IMR-90 (cell line): Measurements from ENCODE around the gene ACSS3. TPM values are rescaled to one million over a fixed set of nuclear protein-coding genes. Genes with fewer than 3 reads are reported as not detected.

Experiments
- ATAC-seq: fragments of 200-7000 bp; cut with Tn5 transposase; 2 replicates; pipeline ENCODE4 v1.9.1; 2020; ENCODE audit warnings: low read depth, mild to moderate bottlenecking, moderate library complexity
- BruUV-seq: library from RNA; stranded (reverse); fragments of 400-500 nt; replicated peaks from 2 replicates; lab custom pipeline; 2021; lab: Mats Ljungman, UMichigan
- CTCF ChIA-PET: fragments of 300-600 bp; formaldehyde crosslinking; extraction: SDS; loops from one replicate; lab custom pipeline; 2021; ENCODE audit warnings: antibody characterized with exemption; lab: Yijun Ruan, JAX
- POLR2A ChIA-PET: fragments of 300-600 bp; sonication (Branson Sonifier 250); formaldehyde crosslinking; loops from one replicate; lab custom pipeline; 2022; ENCODE audit warnings: antibody characterized with exemption; ENCODE audit not compliant: unreplicated experiment; lab: Charles Lee
- DNase-seq: peaks from one replicate; pipeline ENCODE4 v3.0.0; 2013
- H2AFZ ChIP-seq: replicated peaks from 2 replicates; pipeline ENCODE3; 2013; ENCODE audit warnings: low read length, mild to moderate bottlenecking; ENCODE audit not compliant: poor library complexity
- H2AK5ac ChIP-seq: 2 replicates; pipeline ENCODE4 v1.6.1; 2013; ENCODE audit warnings: low read depth, low read length, inconsistent platforms
- H2AK9ac ChIP-seq: replicated peaks from 2 replicates; pipeline ENCODE3; 2013; ENCODE audit warnings: mild to moderate bottlenecking, low read depth, low read length, moderate library complexity; ENCODE audit not compliant: poor library complexity
- H2BK120ac ChIP-seq: 2 replicates; pipeline ENCODE4 v1.6.1; 2013; ENCODE audit warnings: low read depth, low read length, inconsistent platforms
- H2BK15ac ChIP-seq: 3 replicates; pipeline ENCODE4 v1.6.1; 2013; ENCODE audit warnings: low read depth, low read length, inconsistent platforms
- H2BK20ac ChIP-seq: 2 replicates; pipeline ENCODE4 v1.6.1; 2013; ENCODE audit warnings: low read depth, mild to moderate bottlenecking, inconsistent platforms, low read length, moderate library complexity
- H2BK5ac ChIP-seq: 2 replicates; pipeline ENCODE4 v1.6.1; 2013; ENCODE audit warnings: mild to moderate bottlenecking, low read depth, low read length, inconsistent platforms; ENCODE audit not compliant: poor library complexity, severe bottlenecking
- H3K14ac ChIP-seq: replicated peaks from 2 replicates; pipeline ENCODE4 v1.6.1; 2013; ENCODE audit warnings: low read depth, low read length, inconsistent platforms
- H3K18ac ChIP-seq: 2 replicates; pipeline ENCODE4 v1.6.1; 2013; ENCODE audit warnings: low read depth, low read length, control low read depth
- H3K23ac ChIP-seq: 2 replicates; pipeline ENCODE4 v1.6.1; 2013; ENCODE audit warnings: low read depth, low read length, inconsistent platforms
- H3K27ac ChIP-seq: 2 replicates; pipeline ENCODE4 v1.5.1; 2013; ENCODE audit warnings: mild to moderate bottlenecking, control low read depth, low read length; ENCODE audit not compliant: insufficient read depth
- H3K27me3 ChIP-seq: 2 replicates; pipeline ENCODE4 v1.6.1; 2013; ENCODE audit warnings: low read length; ENCODE audit not compliant: control insufficient read depth, insufficient read depth
- H3K36me3 ChIP-seq: 2 replicates; pipeline ENCODE4 v1.6.1; 2013; ENCODE audit warnings: low read length, mixed read lengths; ENCODE audit not compliant: control insufficient read depth, insufficient read depth
- H3K4ac ChIP-seq: 2 replicates; pipeline ENCODE4 v1.6.1; 2013; ENCODE audit warnings: low read depth, low read length, inconsistent platforms
- H3K4me1 ChIP-seq: 2 replicates; pipeline ENCODE4 v1.6.1; 2013; ENCODE audit warnings: low read length, mixed read lengths; ENCODE audit not compliant: control insufficient read depth, insufficient read depth
- H3K4me2 ChIP-seq: 2 replicates; pipeline ENCODE4 v1.6.1; 2013; ENCODE audit warnings: low read depth, mild to moderate bottlenecking, control low read depth, low read length, moderate library complexity
- H3K4me3 ChIP-seq: 2 replicates; pipeline ENCODE4 v1.5.1; 2013; ENCODE audit warnings: low read depth, mild to moderate bottlenecking, control low read depth, low read length, moderate library complexity; ENCODE audit not compliant: insufficient read depth
- H3K56ac ChIP-seq: 2 replicates; pipeline ENCODE4 v1.6.1; 2013; ENCODE audit warnings: low read length, inconsistent platforms; ENCODE audit not compliant: insufficient read depth; ENCODE audit errors: extremely low read depth
- H3K79me1 ChIP-seq, 2 experiments: 2 replicates each; pipeline ENCODE4 v1.6.1; 2013; ENCODE audit warnings: low read length in 2 of 2, inconsistent platforms in 1 of 2, low read depth in 1 of 2
- H3K9ac ChIP-seq: 2 replicates; pipeline ENCODE4 v1.6.1; 2013; ENCODE audit warnings: low read depth, low read length, control low read depth
- H3K9me1 ChIP-seq: 2 replicates; pipeline ENCODE4 v1.6.1; 2013; ENCODE audit warnings: low read length, inconsistent platforms; ENCODE audit not compliant: insufficient read depth
- H3K9me3 ChIP-seq: 2 replicates; pipeline ENCODE4 v1.6.1; 2013; ENCODE audit warnings: low read length; ENCODE audit not compliant: control insufficient read depth, insufficient read depth
- H4K20me1 ChIP-seq: 2 replicates; pipeline ENCODE4 v1.6.1; 2013; ENCODE audit warnings: low read length, inconsistent platforms; ENCODE audit not compliant: insufficient read depth
- H4K5ac ChIP-seq: 2 replicates; pipeline ENCODE4 v1.6.1; 2013; ENCODE audit warnings: mild to moderate bottlenecking, low read depth, low read length, control low read depth
- H4K8ac ChIP-seq, 2 experiments: 2 replicates each; pipeline ENCODE4 v1.6.1; 2013; ENCODE audit warnings: low read depth in 2 of 2, low read length in 2 of 2, control low read depth in 1 of 2, inconsistent platforms in 1 of 2
- H4K91ac ChIP-seq: 2 replicates; pipeline ENCODE4 v1.6.1; 2013; ENCODE audit warnings: low read depth, low read length, inconsistent platforms; ENCODE audit not compliant: insufficient read depth
- BHLHE40 ChIP-seq: fragments of 150-350 bp; IDR thresholded peaks from 2 replicates; pipeline ENCODE4 v1.6.1; 2016; ENCODE audit warnings: mild to moderate bottlenecking, low read depth, low read length
- CEBPB ChIP-seq: IDR thresholded peaks from 2 replicates; pipeline ENCODE4 v1.6.1; 2012; ENCODE audit warnings: low read depth, low read length, improper control_type of control experiment
- CHD1 ChIP-seq: IDR thresholded peaks from 2 replicates; pipeline ENCODE4 v1.6.1; 2012; ENCODE audit warnings: low read depth, low read length, improper control_type of control experiment
- CTCF ChIP-seq: conservative IDR thresholded peaks from 2 replicates; pipeline ENCODE4 v1.5.1; 2012; ENCODE audit warnings: mild to moderate bottlenecking, low read depth, low read length, improper control_type of control experiment
- ELK1 ChIP-seq: fragments of 150-350 bp; IDR thresholded peaks from 2 replicates; pipeline ENCODE4 v1.6.1; 2016; ENCODE audit warnings: low read depth, mild to moderate bottlenecking, low read length, moderate library complexity, borderline replicate concordance
- FOS ChIP-seq: fragments of 150-350 bp; IDR thresholded peaks from 2 replicates; pipeline ENCODE4 v1.6.1; 2016; ENCODE audit warnings: low read depth, low read length
- MAFK ChIP-seq: IDR thresholded peaks from 2 replicates; pipeline ENCODE4 v1.6.1; 2012; ENCODE audit warnings: low read depth, low read length, improper control_type of control experiment
- MAZ ChIP-seq: IDR thresholded peaks from 2 replicates; pipeline ENCODE4 v1.6.1; 2012; ENCODE audit warnings: low read depth, mild to moderate bottlenecking, low read length, improper control_type of control experiment, moderate library complexity, borderline replicate concordance
- MXI1 ChIP-seq: IDR thresholded peaks from 2 replicates; pipeline ENCODE4 v1.6.1; 2012; ENCODE audit warnings: low read depth, mild to moderate bottlenecking, low read length, moderate library complexity, borderline replicate concordance
- NFE2L2 ChIP-seq: fragments of 150-350 bp; IDR thresholded peaks from 2 replicates; pipeline ENCODE4 v1.6.1; 2016; ENCODE audit warnings: low read depth, mild to moderate bottlenecking, low read length
- POLR2A ChIP-seq: IDR thresholded peaks from 2 replicates; pipeline ENCODE4 v1.6.1; 2012; ENCODE audit warnings: mild to moderate bottlenecking, low read depth, low read length
- RAD21 ChIP-seq: IDR thresholded peaks from 2 replicates; pipeline ENCODE4 v1.6.1; 2012; ENCODE audit warnings: low read length, improper control_type of control experiment
- RCOR1 ChIP-seq: IDR thresholded peaks from 2 replicates; pipeline ENCODE4 v1.6.1; 2012; ENCODE audit warnings: mild to moderate bottlenecking, low read length, improper control_type of control experiment; ENCODE audit not compliant: insufficient replicate concordance
- RFX5 ChIP-seq: IDR thresholded peaks from 2 replicates; pipeline ENCODE4 v1.8.0; 2012; ENCODE audit warnings: low read depth, mild to moderate bottlenecking, low read length, moderate library complexity
- SMC3 ChIP-seq: fragments of 150-350 bp; IDR thresholded peaks from 2 replicates; pipeline ENCODE4 v1.6.1; 2016; ENCODE audit warnings: low read depth, mild to moderate bottlenecking, antibody characterized with exemption, low read length, moderate library complexity
- USF2 ChIP-seq: fragments of 150-350 bp; IDR thresholded peaks from 2 replicates; pipeline ENCODE4 v1.6.1; 2017; ENCODE audit warnings: mild to moderate bottlenecking, antibody characterized with exemption, low read length, low read depth
- WGBS, 2 experiments: methylation state at CpG; one replicate each; pipeline versions ENCODE4 v1.1.5 to v1.1.7; 2013; ENCODE audit warnings: missing lambda C conversion rate in 2 of 2; ENCODE audit not compliant: insufficient read length in 1 of 2; ENCODE audit errors: extremely low coverage in 2 of 2; 5-methylcytosine and 5-hydroxymethylcytosine counted together
- dilution Hi-C: fragments of 300-500 bp; cut with HindIII; formaldehyde crosslinking; loops from one replicate; pipeline ENCODE4 v1.14.3; 2018; ENCODE audit warnings: low sequenced_read_pairs; ENCODE audit not compliant: unreplicated experiment
- in situ Hi-C: fragments of 300-500 bp; cut with MboI; formaldehyde crosslinking; loops from 3 replicates; pipeline ENCODE4 v1.14.3; 2019; ENCODE audit warnings: low sequenced_read_pairs, inconsistent platforms, mixed read lengths
- intact Hi-C: fragments of 100-400 bp; cut with micrococcal nuclease; formaldehyde crosslinking; loops from 2 replicates; pipeline ENCODE4 v1.10.0; 2022
- polyA plus RNA-seq, 3 experiments: library from polyadenylated mRNA; depleted of rRNA; stranded (reverse); fragments of >200 nt; gene quantifications; 2 replicates each; pipeline ENCODE4 v1.2.3, GENCODE V29; 2012; ENCODE audit warnings: low replicate concordance in 1 of 3
- total RNA-seq: library from RNA; depleted of rRNA; stranded (reverse); fragments of >200 nt; gene quantifications from 2 replicates; pipeline ENCODE4 v1.2.3, GENCODE V29; 2012

ACSS3 gene
- total and polyA plus RNA-seq, 2 of the 4 experiments (the other 2 are of a cell fraction) = 0.84 to 2.0 TPM

GRCh38 chr12:81259360-81259759 lies 181.5 kb downstream of the ACSS3 start:
- H2AK5ac ChIP-seq = no peak overlapping the region
- intact Hi-C loops = loop anchor here (2.0 to 10.0 kb wide), 6 partner anchors 425 to 1062 kb away; no protein-coding TSS in a partner anchor
- H3K4me3 ChIP-seq = no peak overlapping the region
- H4K5ac ChIP-seq = no peak overlapping the region
- ChIA-PET POLR2A (no interaction called here), CTCF (no interaction called here)
- H2BK15ac ChIP-seq = no peak overlapping the region; the same call in 2 of the 3 replicates
- H4K8ac ChIP-seq = no peak overlapping the region
- H3K27me3 ChIP-seq = no peaks in the 10 kb centered on the region
- no peaks in the 10 kb centered on the region for H3K9me3 ChIP-seq
- H3K14ac ChIP-seq = no peak overlapping the region
- ATAC-seq (no peak), DNase-seq (no peak)
- H4K20me1 ChIP-seq = no peaks in the 10 kb centered on the region
- no CpG with 5 or more reads among the region's 4 CpGs for WGBS, 2 experiments
- no peak overlapping the region for H3K9ac ChIP-seq
- no peak overlapping the region for H3K27ac ChIP-seq
- TF ChIP-seq RCOR1 (no peak), RFX5 (no peak), CHD1 (no peak), POLR2A (no peak), USF2 (no peak), RAD21 (no peak), CTCF (no peak), BHLHE40 (no peak), MAFK (no peak), SMC3 (no peak), MXI1 (no peak), FOS (no peak), NFE2L2 (no peak), MAZ (no peak), ELK1 (no peak), CEBPB (no peak)
- H3K36me3 ChIP-seq = no peaks in the 10 kb centered on the region
- no peak overlapping the region for H3K4ac ChIP-seq
- no peaks in the 10 kb centered on the region for H3K4me1 ChIP-seq
- in situ Hi-C loops = loop anchor here (25.0 kb wide), 1 partner anchor 847 kb away; no protein-coding TSS in a partner anchor
- no peak overlapping the region for H2BK5ac ChIP-seq
- no peak overlapping the region for H2AK9ac ChIP-seq
- H3K56ac ChIP-seq = no peak overlapping the region
- BruUV-seq = no TSS peak
- no peaks in the 10 kb centered on the region for H3K79me1 ChIP-seq
- H2BK120ac ChIP-seq = no peak overlapping the region
- dilution Hi-C loops = no loop called here
- no peak overlapping the region for H3K4me2 ChIP-seq
- no peak overlapping the region for H3K18ac ChIP-seq
- no peak overlapping the region for H2AFZ ChIP-seq
- no peak overlapping the region for H4K91ac ChIP-seq
- no peak overlapping the region for H3K23ac ChIP-seq
- no peaks in the 10 kb centered on the region for H3K9me1 ChIP-seq
- no peak overlapping the region for H2BK20ac ChIP-seq
